Fibroblast of peridontal ligament (primary cell): ENCODE results near the gene LSG1.
"Not testable (repeated sequence)": the region's sequence is repeated elsewhere in the genome, so short reads cannot be mapped to it uniquely, and the experiment has no call there.

Experiments used
- DNase-seq: peaks from one replicate; pipeline ENCODE4 v3.0.0-alpha.2; 2010; ENCODE audit errors: extremely low read depth

The LSG1 gene

DNA sequence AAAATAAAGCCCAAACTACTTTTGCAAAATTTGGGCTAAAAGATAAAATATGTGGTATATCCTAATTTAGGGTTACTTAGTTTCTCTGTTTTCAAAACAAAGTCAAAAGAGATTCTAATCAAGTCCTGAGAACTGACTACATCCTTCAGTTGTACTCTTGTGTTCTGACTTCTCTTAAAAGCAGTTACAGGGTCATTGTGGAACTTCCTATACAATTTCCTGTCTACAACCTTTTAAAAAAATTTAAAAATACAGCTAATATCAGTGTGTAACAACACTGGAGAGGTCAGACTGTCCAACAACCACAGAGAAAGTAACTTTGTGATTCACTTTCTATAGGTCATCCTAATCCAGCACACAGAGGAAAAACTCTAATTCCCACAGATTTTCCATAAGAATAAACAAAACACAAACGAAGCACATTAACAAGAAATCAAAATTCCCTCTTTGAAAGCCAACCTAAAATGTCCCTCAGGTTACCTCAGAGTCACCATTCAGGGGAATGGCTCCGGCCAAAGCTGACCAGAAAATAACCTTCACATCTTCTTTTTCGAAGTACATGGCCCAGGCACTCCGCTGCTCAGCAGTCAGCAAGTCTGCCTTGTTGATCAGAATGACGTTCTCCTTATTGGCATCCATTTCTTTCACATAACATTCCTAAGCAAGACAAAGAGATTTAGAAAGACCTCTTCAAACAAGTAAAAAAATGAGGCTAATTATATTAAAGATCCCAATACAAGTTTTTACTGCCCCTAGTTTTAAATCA lies 13.3 kb downstream of the LSG1 start:
- DNase-seq, result no peak

- DNase-seq, result no peak
Observed at GRCh38 chr3:194657439-194657838, 14.6 kb downstream of the LSG1 start.

DNA sequence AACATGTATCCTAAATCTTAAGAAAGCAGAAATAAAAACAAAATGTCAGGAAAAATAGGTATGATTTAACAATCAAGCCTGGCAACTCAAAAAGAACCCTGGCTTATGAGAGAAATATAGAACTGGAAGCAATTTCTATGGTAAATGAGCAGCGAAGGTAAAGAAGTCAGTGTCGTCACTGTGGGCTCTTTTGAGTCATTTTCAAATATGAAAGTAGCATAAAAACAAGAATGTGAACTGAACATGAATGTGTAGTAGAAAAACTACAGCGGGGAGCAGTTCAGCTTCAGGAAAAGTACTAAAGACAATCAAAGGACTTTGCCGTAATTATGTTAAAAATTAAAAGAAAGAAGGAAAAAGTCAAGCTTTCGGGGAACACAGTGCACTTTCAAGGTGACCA lies 17.5 kb downstream of the LSG1 start:
- no peak for DNase-seq

DNA sequence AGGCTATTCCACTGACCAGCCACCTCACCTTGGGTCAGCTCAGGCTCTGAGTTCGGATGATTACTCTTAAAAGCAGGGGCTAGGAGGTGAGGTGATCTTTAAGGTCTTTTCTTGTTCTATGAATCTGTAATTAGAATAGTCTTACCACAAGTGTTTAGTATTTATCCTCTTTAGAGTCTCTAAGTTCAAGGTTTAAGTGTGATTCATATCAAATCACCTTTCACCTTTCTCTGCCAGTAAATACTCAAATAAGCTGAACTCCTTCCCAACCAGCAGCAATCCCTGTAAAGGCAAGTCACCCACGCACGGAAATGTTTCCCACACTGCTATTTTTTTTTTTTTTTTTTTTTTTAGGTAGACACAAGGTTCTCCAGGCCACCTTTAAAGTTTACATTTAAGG lies 24.2 kb downstream of the LSG1 start:
- no peak for DNase-seq

GRCh38 chr3:194642769-194643168 lies 29.2 kb downstream of the LSG1 start:
- DNase-seq, result no peak

DNA sequence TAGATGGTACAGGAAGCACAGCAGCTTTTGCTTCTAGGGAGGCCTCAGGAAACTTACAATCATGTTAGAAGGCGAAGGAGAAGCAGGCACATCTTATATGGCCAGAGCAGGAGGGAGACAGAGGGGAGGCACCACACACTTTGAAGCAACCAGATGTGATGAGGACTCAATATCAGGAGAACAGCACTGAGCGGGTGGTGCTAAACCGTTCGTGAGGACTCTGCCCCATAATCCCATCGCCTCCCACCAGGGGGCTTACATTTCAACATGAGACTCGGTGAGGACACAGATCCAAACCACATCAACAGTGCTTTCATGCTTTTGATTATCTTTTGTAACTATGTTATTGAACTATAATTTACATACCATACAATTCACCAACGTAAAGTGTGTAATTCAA lies 31.2 kb downstream of the LSG1 start:
- peak; percentile 25 for DNase-seq

- no peak for DNase-seq
Observed at GRCh38 chr3:194638991-194639605, 32.9 kb downstream of the LSG1 start.

DNA sequence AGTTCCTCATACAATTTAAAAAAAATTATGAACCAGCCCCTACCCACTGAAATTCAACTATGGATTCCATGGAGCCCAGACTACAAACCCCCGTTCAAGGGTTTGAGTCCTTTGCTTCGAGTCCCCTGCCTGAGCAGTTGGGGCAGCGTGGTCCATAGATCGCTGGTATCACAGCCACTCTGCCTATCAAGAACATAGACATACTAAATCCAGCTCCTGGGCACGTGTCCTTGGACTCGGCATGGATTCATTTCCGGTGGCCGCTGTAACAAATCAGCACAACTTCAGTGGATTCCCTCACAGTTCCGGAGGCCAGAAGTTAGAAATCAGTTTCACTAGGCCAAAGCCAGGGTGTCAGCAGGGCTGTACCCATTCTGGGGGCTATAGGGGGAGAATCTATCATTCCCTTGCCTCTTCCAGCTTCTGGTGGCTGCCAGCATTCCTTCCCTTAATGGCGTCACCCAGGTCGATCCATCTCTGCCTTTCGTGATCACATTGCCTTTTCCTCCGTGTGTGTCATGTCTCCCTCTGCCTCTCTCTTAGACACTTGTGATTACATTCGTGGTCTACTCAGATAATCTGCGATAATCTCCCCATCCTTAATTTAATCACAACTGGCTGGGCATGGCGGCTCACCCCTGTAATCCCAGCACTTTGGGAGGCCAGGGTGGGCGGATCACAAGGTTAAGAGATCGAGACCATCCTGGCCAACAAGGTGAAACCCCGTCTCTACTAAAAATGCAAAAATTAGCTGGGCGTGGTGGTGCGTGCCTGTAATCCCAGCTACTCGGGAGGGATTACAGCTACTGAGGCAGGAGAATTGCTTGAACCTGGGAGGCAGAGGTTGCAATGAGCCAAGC lies 34.2 kb downstream of the LSG1 start:
- DNase-seq, result no peak

GRCh38 chr3:194637066-194637465 lies 34.9 kb downstream of the LSG1 start:
- DNase-seq, result no peak

GRCh38 chr3:194633349-194634004 lies 38.5 kb downstream of the LSG1 start, which contains the start of gene TMEM44:
Gene TMEM44 (minus strand): TSS chr3:194633419. CDS start chr3:194633215, 204 bp downstream.
- DNase-seq, result peak; percentile 62

DNA sequence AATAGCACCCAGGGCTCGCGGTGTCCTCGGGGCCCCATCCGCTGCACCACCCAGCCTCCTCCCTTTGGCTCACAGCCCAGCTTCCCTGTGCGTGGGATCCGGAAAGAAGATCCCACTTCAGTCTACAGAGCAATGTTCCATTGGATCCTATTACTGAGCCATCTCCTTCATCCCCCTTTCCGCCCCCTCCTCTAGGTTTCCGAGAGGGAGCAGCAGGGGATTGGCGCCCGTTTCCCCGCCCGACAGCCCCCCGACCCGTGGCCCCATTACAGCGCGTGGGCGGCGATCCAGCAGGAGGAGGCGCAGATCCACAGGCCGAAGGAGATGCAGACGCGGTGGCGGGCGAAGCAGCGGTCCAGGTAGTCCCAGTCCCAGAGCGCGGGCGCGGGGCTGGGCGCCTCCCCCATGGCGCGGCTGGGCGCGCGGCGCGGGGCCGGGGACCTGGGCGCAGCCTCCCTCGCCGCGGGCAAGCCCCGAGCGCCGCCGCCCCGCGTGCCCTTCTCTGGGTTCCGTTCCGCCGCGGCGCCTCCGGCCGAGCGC lies 39.1 kb downstream of the LSG1 start:
- DNase-seq, result no peak

GRCh38 chr3:194632226-194632808 lies 39.7 kb downstream of the LSG1 start:
- DNase-seq, result no peak

DNA sequence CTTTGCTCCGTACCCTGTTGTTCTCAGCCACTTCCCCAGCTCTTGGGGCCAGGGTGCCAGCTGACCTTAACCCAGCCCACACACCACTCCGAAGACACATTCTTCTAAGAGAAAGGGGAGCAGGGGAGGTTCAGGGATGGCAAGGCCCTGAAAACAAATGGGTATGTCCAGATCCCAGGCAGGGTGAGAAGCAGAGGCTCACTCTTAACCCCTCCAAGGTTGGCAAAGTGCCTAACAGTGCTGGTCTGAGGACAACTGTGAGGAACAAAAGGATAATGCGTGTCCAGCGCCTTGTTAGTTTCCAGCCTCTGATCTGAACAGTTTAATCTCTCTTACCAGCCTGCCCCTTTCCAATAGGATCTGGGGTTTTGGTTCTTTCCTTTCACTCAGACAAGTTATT lies 40.3 kb downstream of the LSG1 start:
- no peak for DNase-seq

GRCh38 chr3:194630681-194631080 lies 41.3 kb downstream of the LSG1 start:
- DNase-seq, result not testable (repeated sequence)

GRCh38 chr3:194624956-194625355 lies 47.0 kb downstream of the LSG1 start:
- DNase-seq, result no peak

DNA sequence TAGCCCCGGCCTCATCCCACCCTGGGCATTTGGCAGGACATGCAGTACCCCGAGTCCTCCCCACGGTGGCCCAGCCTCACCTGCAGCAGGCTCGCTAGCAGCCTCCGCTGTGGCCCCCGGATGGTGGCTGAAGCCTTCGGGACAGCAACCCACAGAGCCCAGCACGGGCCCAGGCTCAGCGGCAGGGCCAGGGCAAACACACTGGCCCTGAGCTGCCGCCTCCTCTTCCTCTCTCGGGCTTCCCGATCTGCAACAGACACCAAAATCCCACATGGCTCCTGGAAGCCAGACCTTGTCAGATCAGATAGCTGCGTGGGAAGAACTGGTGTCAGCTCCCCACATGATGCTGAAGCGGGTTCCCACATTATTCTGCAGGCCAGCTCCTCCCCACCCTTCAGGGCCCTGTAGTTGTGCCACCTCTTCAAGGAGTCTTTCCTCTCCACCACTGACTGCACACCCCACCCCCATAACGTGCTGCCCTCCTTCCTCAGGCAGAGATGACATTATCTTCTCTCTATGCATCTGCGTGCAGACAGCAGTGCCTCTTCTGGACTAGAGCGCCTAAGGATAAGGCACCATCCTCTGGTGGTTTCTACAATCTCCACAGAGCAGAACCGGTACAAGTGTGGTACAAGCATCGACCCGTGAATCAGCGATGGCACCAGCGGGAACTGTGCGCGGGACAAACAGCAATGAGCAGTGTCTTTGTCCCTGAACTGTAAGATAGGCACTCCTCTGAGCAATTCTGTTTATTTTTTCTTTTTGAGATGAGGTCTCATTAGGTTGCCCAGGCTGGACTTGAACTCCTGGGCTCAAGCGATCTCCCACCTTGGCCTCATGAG lies 48.3 kb downstream of the LSG1 start:
- DNase-seq, result no peak

GRCh38 chr3:194622621-194623340 lies 49.2 kb downstream of the LSG1 start:
- DNase-seq, result no peak

DNA sequence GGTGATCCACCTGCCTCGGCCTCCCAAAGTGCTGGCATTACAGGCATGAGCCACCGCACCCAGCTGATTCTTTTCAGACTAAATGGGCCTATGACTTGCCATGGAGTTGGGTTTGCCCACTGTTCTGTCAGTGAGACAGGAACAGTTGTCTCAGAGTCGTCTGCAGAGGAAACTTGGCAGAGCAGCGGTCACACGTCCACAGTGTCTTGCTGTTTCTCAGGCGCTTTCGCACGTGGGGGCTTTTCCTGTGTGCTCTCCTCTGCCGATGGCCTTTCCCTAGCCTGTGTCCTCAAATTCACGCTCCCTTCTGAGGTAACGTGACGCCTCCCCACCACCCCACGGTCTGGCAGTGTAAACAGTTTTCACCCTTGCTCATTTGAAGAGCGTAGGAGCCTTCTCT lies 50.0 kb downstream of the LSG1 start:
- no peak for DNase-seq

DNA sequence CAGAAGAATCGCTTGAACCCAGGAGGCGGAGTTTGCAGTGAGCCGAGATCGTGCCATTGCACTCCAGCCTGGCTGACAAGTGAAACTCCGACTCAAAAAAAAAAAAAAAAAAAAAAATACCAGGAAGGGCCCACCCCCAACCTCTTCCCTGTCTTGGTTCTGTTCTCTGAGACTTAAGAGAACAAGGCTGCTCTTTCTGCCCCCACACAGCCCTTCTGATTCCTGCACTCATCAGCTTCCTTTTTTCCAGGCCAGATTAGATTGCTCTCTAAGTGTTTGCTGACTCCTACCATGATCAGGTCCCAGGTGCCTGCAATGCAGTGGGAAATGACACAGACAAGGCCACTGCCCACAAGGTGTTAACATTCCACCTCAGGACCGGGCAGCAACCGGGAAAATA lies 51.8 kb downstream of the LSG1 start:
- no peak for DNase-seq

GRCh38 chr3:194619741-194620140 lies 52.2 kb downstream of the LSG1 start:
- DNase-seq, result no peak
